ENCODE results near the gene SLC9C1.

The SLC9C1 gene

GRCh38 chr3:112306825-112307224 lies 12.8 kb upstream of the SLC9C1 start:
- DNase-seq (ENCODE audit: low read depth), result no peak

- DNase-seq (ENCODE audit: low read depth), result no peak
Measured at GRCh38 chr3:112304611-112305010, 10.6 kb upstream of the SLC9C1 start.

GRCh38 chr3:112303764-112304325 lies 9.8 kb upstream of the SLC9C1 start:
- no peak for DNase-seq (ENCODE audit: low read depth)

GRCh38 chr3:112302881-112303763 lies 9.1 kb upstream of the SLC9C1 start:
- DNase-seq (ENCODE audit: low read depth), result no peak

- no peak for DNase-seq (ENCODE audit: low read depth)
Measured at GRCh38 chr3:112302150-112302830, 8.3 kb upstream of the SLC9C1 start.

- DNase-seq (ENCODE audit: low read depth), result no peak
Measured at GRCh38 chr3:112298781-112299180, 4.8 kb upstream of the SLC9C1 start.

- DNase-seq (ENCODE audit: low read depth), result no peak
Measured at GRCh38 chr3:112297714-112298113, 3.7 kb upstream of the SLC9C1 start.

GRCh38 chr3:112289011-112289410 lies 5.0 kb downstream of the SLC9C1 start:
- DNase-seq (ENCODE audit: low read depth), result no peak

- no peak for DNase-seq (ENCODE audit: low read depth)
Measured at GRCh38 chr3:112280266-112280665, 13.8 kb downstream of the SLC9C1 start.

GRCh38 chr3:112273536-112273935 lies 20.5 kb downstream of the SLC9C1 start:
- no peak for DNase-seq (ENCODE audit: low read depth)

- DNase-seq (ENCODE audit: low read depth), result no peak
Measured at GRCh38 chr3:112261742-112262141, 32.3 kb downstream of the SLC9C1 start.

GRCh38 chr3:112260563-112260962 lies 33.5 kb downstream of the SLC9C1 start:
- DNase-seq (ENCODE audit: low read depth), result no peak

GRCh38 chr3:112253301-112253971 lies 40.6 kb downstream of the SLC9C1 start:
- no peak for DNase-seq (ENCODE audit: low read depth)

GRCh38 chr3:112247900-112248299 lies 46.1 kb downstream of the SLC9C1 start:
- no peak for DNase-seq (ENCODE audit: low read depth)

- no peak for DNase-seq (ENCODE audit: low read depth)
Measured at GRCh38 chr3:112247350-112247749, 46.7 kb downstream of the SLC9C1 start.

- no peak for DNase-seq (ENCODE audit: low read depth)
Measured at GRCh38 chr3:112233083-112233482, 60.9 kb downstream of the SLC9C1 start.

- DNase-seq (ENCODE audit: low read depth), result no peak
Measured at GRCh38 chr3:112231727-112232126, 62.3 kb downstream of the SLC9C1 start.

- DNase-seq (ENCODE audit: low read depth), result no peak
Measured at GRCh38 chr3:112230033-112230432, 64.0 kb downstream of the SLC9C1 start.

- no peak for DNase-seq (ENCODE audit: low read depth)
Measured at GRCh38 chr3:112228786-112229185, 65.2 kb downstream of the SLC9C1 start.

GRCh38 chr3:112200317-112200666 lies 93.7 kb downstream of the SLC9C1 start:
- no peak for DNase-seq (ENCODE audit: low read depth)

GRCh38 chr3:112199622-112200316 lies 94.2 kb downstream of the SLC9C1 start:
- DNase-seq (ENCODE audit: low read depth), result no peak

- no peak for DNase-seq (ENCODE audit: low read depth)
Measured at GRCh38 chr3:112197131-112197530, 96.9 kb downstream of the SLC9C1 start.

All from fibroblast of the conjunctiva (primary cell).